Upper lobe of left lung (tissue), 6 donors: Measurements from ENCODE around the gene C1QTNF6. TPM values are rescaled to one million over a fixed set of nuclear protein-coding genes. Genes with fewer than 3 reads are reported as not detected.

Experiments used
- ATAC-seq, 2 donors: fragments of 200-7000 bp; cut with Tn5 transposase; one replicate each; pipeline ENCODE4 v1.9.1; 2022; ENCODE audit warnings: mild to moderate bottlenecking in 2 of 2, moderate library complexity in 2 of 2; ENCODE audit not compliant: low FRiP score in 2 of 2
- DNase-seq, 2 donors: peaks; one replicate each; pipeline ENCODE4 v3.0.0-alpha.2; 2019 to 2020
- H3K27ac ChIP-seq, 4 donors: fragments of 200-600 bp; sonication (generic); one replicate each; pipeline ENCODE4 v1.5.1; 2016 to 2019
- H3K27me3 ChIP-seq, 4 donors: fragments of 200-600 bp; sonication (generic); one replicate each; pipeline ENCODE4 v1.5.1; 2017 to 2019
- H3K36me3 ChIP-seq, 4 donors: fragments of 200-600 bp; sonication (generic); one replicate each; pipeline ENCODE4 v1.5.1; 2016 to 2019
- H3K4me1 ChIP-seq, 4 donors: fragments of 200-600 bp; sonication (generic); one replicate each; pipeline ENCODE4 v1.5.1; 2018 to 2019
- H3K4me3 ChIP-seq, 4 donors: fragments of 200-600 bp; sonication (generic); one replicate each; pipeline ENCODE4 v1.5.1; 2017 to 2019; ENCODE audit warnings: mild to moderate bottlenecking in 2 of 4, moderate library complexity in 1 of 4
- H3K9me3 ChIP-seq, 4 donors: fragments of 200-600 bp; sonication (generic); one replicate each; pipeline ENCODE4 v1.5.1; 2018 to 2019
- CTCF ChIP-seq, 6 experiments: fragments of 450-650 bp in 4 of 6; fragments of 200-600 bp in 2 of 6; sonication (generic) in 2 of 6; IDR thresholded peaks; one replicate each; pipeline ENCODE4 v1.5.1; 2016 to 2019; ENCODE audit warnings: antibody characterized with exemption in 6 of 6
- EP300 ChIP-seq, 4 donors: sonication (generic); formaldehyde crosslinking; IDR thresholded peaks; one replicate each; pipeline ENCODE4 v1.5.1; 2017; ENCODE audit warnings: antibody characterized with exemption in 4 of 4, control low read depth in 2 of 4
- POLR2A ChIP-seq, 4 donors: fragments of 450-650 bp; IDR thresholded peaks; one replicate each; pipeline ENCODE4 v1.5.1; 2016 to 2017; ENCODE audit warnings: antibody characterized with exemption in 4 of 4, mild to moderate bottlenecking in 2 of 4
- POLR2AphosphoS5 ChIP-seq, 2 donors: sonication (generic); formaldehyde crosslinking; IDR thresholded peaks; one replicate each; pipeline ENCODE4 v1.5.1; 2017; ENCODE audit warnings: antibody characterized with exemption in 2 of 2
- WGBS, 2 donors: methylation state at CpG; one replicate each; pipeline ENCODE4 v1.1.5; 2017 to 2018; 5-methylcytosine and 5-hydroxymethylcytosine counted together
- total RNA-seq, 6 donors: library from RNA; depleted of rRNA in 4 of 6; stranded (reverse); fragments of >200 nt in 4 of 6; gene quantifications; one replicate each; pipeline versions ENCODE4 v1.1.0 to v1.2.1, GENCODE V29; 2016 to 2021
- donor health status: DM: no; HTN: no; CAD: no; lungs with moderate emphysema.
- donor health status: DM: no; HTN: yes; CAD: no; lungs with severe emphysema.

Gene C1QTNF6
- total RNA-seq, 6 donors from 2014 or later: 2.1 to 8.4 (median 4.7) TPM

GRCh38 chr22:37199760-37200108 is 11.7 kb upstream of the C1QTNF6 start:
- TF ChIP-seq POLR2AphosphoS5 (IDR thresholded peaks at IDR 0.05): no peak
- no peak for TF ChIP-seq EP300 (IDR thresholded peaks at IDR 0.05)
- H3K9me3 ChIP-seq: no peaks in the 10 kb centered on the region
- H3K27ac ChIP-seq: peak overlapping the region in 3 of 4 donors; percentile 95 to 98 (median 95)
- ATAC-seq: no peak
- 11 to 25% methylated on average over 10 to 12 of the region's 12 CpGs for WGBS, 2 donors
- no peaks in the 10 kb centered on the region for H3K36me3 ChIP-seq
- H3K4me3 ChIP-seq: peak overlapping the region in 3 of 4 donors; percentile 65 to 71 (median 66)
- no peaks in the 10 kb centered on the region for H3K27me3 ChIP-seq
- DNase-seq: no peak
- H3K4me1 ChIP-seq: peaks cover 32 to 43% (median 34%) of the 10 kb centered on the region in 4 donors

DNA sequence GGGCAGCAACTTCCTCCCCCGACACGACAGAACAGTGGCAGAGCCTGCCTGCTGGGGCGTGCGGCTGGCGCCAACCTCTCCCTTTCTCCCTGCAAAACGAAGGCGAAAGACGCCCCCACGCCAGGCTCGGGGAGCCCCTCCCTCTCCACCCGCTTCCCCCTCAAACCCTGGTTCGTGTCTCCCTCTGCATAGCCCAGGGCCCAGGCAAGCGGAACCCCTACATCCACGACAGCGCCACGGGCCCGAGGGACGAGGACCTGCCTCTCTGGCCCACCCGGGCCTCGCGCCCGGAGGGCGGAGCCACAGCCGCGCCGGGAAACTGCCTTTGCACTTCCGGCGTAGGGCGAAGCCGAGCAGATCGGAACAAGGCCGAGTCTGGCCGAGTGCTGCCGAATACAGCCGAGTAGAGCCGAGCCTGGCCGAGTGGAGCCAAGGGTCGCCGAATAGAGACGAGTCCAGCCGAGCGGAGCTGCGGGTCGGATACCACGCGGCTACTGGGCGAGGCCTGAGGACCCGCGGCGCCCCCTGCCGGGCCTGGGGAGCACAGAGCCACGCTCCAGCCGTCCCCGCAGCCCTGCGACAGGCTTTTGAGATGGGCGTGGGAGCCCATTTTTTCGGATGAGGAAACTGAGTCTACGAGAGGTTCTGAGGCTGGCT is 11.2 kb upstream of the C1QTNF6 start:
- WGBS, 2 donors: 0 to 3% methylated on average over 8 to 30 of the region's 58 CpGs
- peak; percentile 99 for TF ChIP-seq POLR2AphosphoS5 (IDR thresholded peaks at IDR 0.05)
- TF ChIP-seq CTCF (IDR thresholded peaks at IDR 0.05): peak; percentile 96 to 99 (median 97)
- TF ChIP-seq POLR2A (IDR thresholded peaks at IDR 0.05): peak; percentile 9 to 99 (median 94)
- no peak for TF ChIP-seq EP300 (IDR thresholded peaks at IDR 0.05)

DNA sequence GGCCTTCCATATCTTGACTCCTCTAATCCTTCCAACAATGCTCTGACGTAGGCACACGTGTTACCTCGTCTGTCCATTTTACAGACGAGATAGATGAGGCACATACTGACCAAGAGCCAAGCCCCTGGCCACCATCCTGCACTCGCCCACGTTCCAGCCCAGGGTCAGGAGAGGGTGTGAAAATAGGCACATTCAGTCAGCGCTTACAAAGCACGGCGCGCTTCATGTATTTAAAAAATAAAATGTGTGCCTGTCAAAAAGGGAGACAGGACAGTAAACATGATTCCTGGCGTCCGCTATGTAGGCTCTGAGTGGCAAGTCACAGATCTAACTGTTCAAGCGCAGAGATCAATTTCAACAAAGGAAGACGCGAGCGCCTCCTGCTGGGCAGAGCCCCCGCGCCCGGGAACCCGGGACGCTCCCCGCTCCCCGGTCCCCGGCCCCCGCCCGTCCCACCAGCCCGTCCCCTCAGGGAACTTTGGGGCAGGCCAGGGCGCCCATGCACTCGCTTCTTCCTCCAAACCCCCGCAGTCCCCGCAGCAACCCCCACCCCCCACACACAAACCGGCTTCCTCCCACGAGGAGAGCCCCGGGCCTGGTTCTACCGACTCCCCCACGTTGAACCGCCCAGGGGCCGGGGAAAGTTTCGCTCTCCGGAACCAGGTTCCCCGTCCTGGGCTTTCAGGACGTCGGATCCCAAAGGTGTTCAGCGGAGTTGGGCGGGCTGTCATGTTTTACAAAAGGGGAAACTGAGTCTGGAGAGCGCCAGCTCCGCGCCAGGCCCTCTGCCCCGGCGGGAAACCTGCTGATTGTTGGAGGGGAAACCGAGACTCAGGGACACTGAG is 10.4 kb upstream of the C1QTNF6 start:
- Histone ChIP-seq H3K4me3 (peak overlapping the region; percentile 56 to 71 (median 66)), H3K27ac (peak overlapping the region; percentile 87 to 98 (median 95)), H3K4me1 (peaks cover 32 to 43% (median 36%) of the 10 kb centered on the region in 4 donors), H3K27me3 (no peaks in the 10 kb centered on the region), H3K9me3 (no peaks in the 10 kb centered on the region), H3K36me3 (no peaks in the 10 kb centered on the region)
- DNase-seq (peak; percentile 88 to 98), ATAC-seq (peak; percentile 84 to 85)
- TF ChIP-seq POLR2AphosphoS5 (IDR thresholded peaks at IDR 0.05) (no peak), POLR2A (IDR thresholded peaks at IDR 0.05) (no peak), CTCF (IDR thresholded peaks at IDR 0.05) (peak; percentile 50 to 98 (median 70)), EP300 (IDR thresholded peaks at IDR 0.05) (no peak)
- 2 to 4% methylated on average over 28 to 35 of the region's 51 CpGs for WGBS, 2 donors

More for the DNA sequence above, 11.2 kb upstream of the C1QTNF6 start:
- Histone ChIP-seq H3K27ac (peak overlapping the region; percentile 87 to 98 (median 95)), H3K36me3 (no peaks in the 10 kb centered on the region), H3K9me3 (no peaks in the 10 kb centered on the region), H3K4me3 (peak overlapping the region; percentile 56 to 71 (median 66)), H3K4me1 (peaks cover 32 to 43% (median 34%) of the 10 kb centered on the region in 4 donors), H3K27me3 (no peaks in the 10 kb centered on the region)
- peak; percentile 98 to 100 for DNase-seq
- peak; percentile 97 to 98 for ATAC-seq

- TF ChIP-seq POLR2AphosphoS5 (IDR thresholded peaks at IDR 0.05) (no peak), POLR2A (IDR thresholded peaks at IDR 0.05) (no peak), EP300 (IDR thresholded peaks at IDR 0.05) (no peak), CTCF (IDR thresholded peaks at IDR 0.05) (no peak)
- H3K27ac ChIP-seq: peak overlapping the region; percentile 87 to 98 (median 95)
- H3K9me3 ChIP-seq: no peaks in the 10 kb centered on the region
- DNase-seq (peak in 1 of 2 donors; percentile 69), ATAC-seq (peak; percentile 4 to 39)
- no peaks in the 10 kb centered on the region for H3K27me3 ChIP-seq
- 38 to 57% methylated on average over 8 to 10 of the region's 12 CpGs for WGBS, 2 donors
- no peaks in the 10 kb centered on the region for H3K36me3 ChIP-seq
- peaks cover 32 to 43% (median 37%) of the 10 kb centered on the region in 4 donors for H3K4me1 ChIP-seq
- H3K4me3 ChIP-seq: peak overlapping the region in 1 of 4 donors; percentile 71
Measured at GRCh38 chr22:37197451-37198257, 9.6 kb upstream of the C1QTNF6 start.
